ENCODE results near the gene SLCO3A1. TPM values are rescaled to one million over a fixed set of nuclear protein-coding genes. Genes with fewer than 3 reads are reported as not detected.

The SLCO3A1 gene
- total RNA-seq, 2 experiments from 2014 or later = 29.2 to 29.5 TPM

GRCh38 chr15:92152983-92153382, 299.5 kb downstream of the SLCO3A1 start:
- peaks cover 19% of the 10 kb centered on the region for H3K36me3 Mint-ChIP-seq
- ATAC-seq (ENCODE audit: low read depth) (no peak), DNase-seq (no peak)
- H3K27ac Mint-ChIP-seq = no peak overlapping the region
- no peaks in the 10 kb centered on the region for H3K4me1 Mint-ChIP-seq
- H3K27me3 Mint-ChIP-seq = no peaks in the 10 kb centered on the region
- no peaks in the 10 kb centered on the region for H3K9me3 Mint-ChIP-seq
- no peak overlapping the region for H3K4me3 Mint-ChIP-seq
- POLR2A ChIA-PET = no interaction called here

GRCh38 chr15:92153620-92154019, 300.1 kb downstream of the SLCO3A1 start:
- Mint-ChIP-seq H3K27me3 (no peaks in the 10 kb centered on the region), H3K27ac (no peak overlapping the region), H3K4me1 (peaks cover 6% of the 10 kb centered on the region), H3K4me3 (no peak overlapping the region), H3K36me3 (peaks cover 19% of the 10 kb centered on the region), H3K9me3 (no peaks in the 10 kb centered on the region)
- ATAC-seq (ENCODE audit: low read depth) (no peak), DNase-seq (no peak)
- POLR2A ChIA-PET = interaction anchor here (0.6 kb wide), 1 partner anchor 9 kb away, joined by 10 read pairs; no protein-coding TSS in a partner anchor

DNA sequence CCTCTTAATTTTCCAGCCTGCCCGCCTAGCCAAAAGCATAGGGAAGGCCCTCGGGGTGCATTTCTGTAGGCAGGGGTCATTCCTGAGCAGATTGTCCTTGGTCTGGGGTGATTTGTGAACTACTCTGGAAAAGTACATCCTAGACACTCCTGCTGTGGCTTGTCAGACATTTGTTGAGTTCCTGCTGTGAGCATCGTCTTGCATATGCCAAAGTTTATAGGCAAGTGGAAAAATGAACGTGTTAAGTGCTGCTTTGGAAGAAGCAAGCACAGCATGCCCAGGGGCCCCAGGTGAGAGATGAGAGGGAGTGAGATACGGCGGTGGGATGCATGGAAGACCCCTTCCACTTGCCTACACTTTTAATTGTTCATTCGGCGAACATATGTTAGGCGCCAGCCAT, 302.4 kb downstream of the SLCO3A1 start:
- Mint-ChIP-seq H3K27me3 (no peaks in the 10 kb centered on the region), H3K36me3 (peaks cover 15% of the 10 kb centered on the region), H3K27ac (no peak overlapping the region), H3K9me3 (no peaks in the 10 kb centered on the region), H3K4me1 (peaks cover 9% of the 10 kb centered on the region), H3K4me3 (no peak overlapping the region)
- ATAC-seq (ENCODE audit: low read depth) (no peak), DNase-seq (no peak)
- POLR2A ChIA-PET = no interaction called here

GRCh38 chr15:92157666-92158298, 304.3 kb downstream of the SLCO3A1 start:
- peaks cover 9% of the 10 kb centered on the region for H3K36me3 Mint-ChIP-seq
- H3K4me3 Mint-ChIP-seq = no peak overlapping the region
- DNase-seq (no peak), ATAC-seq (ENCODE audit: low read depth) (no peak)
- H3K9me3 Mint-ChIP-seq = no peaks in the 10 kb centered on the region
- no peaks in the 10 kb centered on the region for H3K27me3 Mint-ChIP-seq
- peaks cover 15% of the 10 kb centered on the region for H3K4me1 Mint-ChIP-seq
- no peak overlapping the region for H3K27ac Mint-ChIP-seq
- POLR2A ChIA-PET = no interaction called here

- Mint-ChIP-seq H3K9me3 (no peaks in the 10 kb centered on the region), H3K36me3 (peaks cover 10% of the 10 kb centered on the region), H3K4me1 (peaks cover 15% of the 10 kb centered on the region), H3K27ac (no peak overlapping the region), H3K4me3 (no peak overlapping the region), H3K27me3 (no peaks in the 10 kb centered on the region)
- DNase-seq = no peak
- POLR2A ChIA-PET = no interaction called here
- peak; percentile 63 for ATAC-seq (ENCODE audit: low read depth)
These were observed 304.9 kb downstream of the SLCO3A1 start for GRCh38 chr15:92158426-92158825.

DNA sequence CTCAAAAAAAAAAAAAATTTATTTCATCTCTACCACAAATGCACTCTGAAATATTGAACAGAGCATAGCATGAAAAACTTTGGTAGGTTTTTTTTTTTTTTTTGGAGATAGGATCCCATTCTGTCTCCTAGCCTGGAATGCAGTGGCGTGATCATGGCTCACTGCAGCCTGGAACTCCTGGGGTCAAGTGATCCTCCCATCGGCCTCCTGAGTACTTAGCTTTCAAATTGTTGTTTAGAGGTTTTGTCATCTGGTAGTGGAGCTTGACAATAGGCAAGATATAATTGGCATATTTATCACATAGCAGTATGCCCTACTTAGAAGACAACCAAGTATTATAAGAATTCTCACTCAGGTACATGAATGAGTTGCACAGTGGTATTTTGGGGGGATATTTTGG, 306.0 kb downstream of the SLCO3A1 start:
- DNase-seq (no peak), ATAC-seq (ENCODE audit: low read depth) (no peak)
- Mint-ChIP-seq H3K4me1 (peaks cover 15% of the 10 kb centered on the region), H3K27ac (no peak overlapping the region), H3K4me3 (no peak overlapping the region), H3K27me3 (no peaks in the 10 kb centered on the region), H3K9me3 (no peaks in the 10 kb centered on the region), H3K36me3 (peaks cover 6% of the 10 kb centered on the region)
- POLR2A ChIA-PET = interaction anchor here (0.7 kb wide), 1 partner anchor 908 kb away, joined by 4 read pairs; no protein-coding TSS in a partner anchor

DNA sequence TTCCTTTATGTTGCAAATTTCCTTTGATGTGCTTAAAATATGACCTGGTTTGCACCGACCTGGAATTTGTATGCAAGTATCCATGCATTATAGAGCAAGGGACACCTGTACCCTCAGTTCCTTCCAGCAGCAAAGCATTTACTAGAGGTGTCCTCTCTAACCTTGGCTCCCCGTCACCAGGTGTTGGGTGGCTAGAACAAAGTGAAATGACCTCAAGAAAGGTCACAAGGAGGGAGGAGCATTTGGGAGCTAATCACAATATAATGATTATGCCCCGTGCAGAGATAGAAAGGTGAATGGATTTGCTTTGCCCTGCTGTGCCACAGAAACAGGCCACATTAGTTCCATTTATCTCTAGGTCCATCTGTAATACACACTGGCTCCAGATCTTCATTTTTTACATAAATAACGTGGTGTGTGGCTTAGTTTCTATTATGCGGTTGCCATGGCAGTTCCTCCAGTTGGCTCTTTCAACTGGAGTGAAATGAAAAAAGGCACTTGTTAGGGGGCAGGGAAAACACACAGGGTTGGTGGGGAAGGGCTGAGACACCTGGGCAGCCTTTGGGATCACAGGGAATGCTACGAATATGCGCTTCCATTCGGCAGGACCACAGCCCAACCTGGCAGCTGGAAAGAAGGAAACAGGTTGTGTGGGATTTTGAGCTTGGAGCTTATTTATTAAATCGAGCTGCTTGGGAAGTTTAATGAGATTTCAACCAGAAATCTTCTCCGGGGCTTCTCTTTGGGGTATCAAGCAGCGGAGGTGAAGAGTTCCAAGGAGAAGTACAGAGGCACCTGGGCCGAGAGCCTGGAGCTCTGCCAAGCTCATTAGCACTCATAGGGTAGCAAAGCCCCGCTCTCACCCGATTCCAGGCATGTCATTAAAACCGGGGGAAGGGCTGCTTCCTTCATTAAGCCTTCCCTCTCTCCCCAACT, 306.7 kb downstream of the SLCO3A1 start:
- H3K36me3 Mint-ChIP-seq = peaks cover 2% of the 10 kb centered on the region
- POLR2A ChIA-PET = no interaction called here
- no peak for DNase-seq
- no peak overlapping the region for H3K4me3 Mint-ChIP-seq
- no peaks in the 10 kb centered on the region for H3K9me3 Mint-ChIP-seq
- no peaks in the 10 kb centered on the region for H3K27me3 Mint-ChIP-seq
- peaks cover 15% of the 10 kb centered on the region for H3K4me1 Mint-ChIP-seq
- H3K27ac Mint-ChIP-seq = no peak overlapping the region
- no peak for ATAC-seq (ENCODE audit: low read depth)

DNA sequence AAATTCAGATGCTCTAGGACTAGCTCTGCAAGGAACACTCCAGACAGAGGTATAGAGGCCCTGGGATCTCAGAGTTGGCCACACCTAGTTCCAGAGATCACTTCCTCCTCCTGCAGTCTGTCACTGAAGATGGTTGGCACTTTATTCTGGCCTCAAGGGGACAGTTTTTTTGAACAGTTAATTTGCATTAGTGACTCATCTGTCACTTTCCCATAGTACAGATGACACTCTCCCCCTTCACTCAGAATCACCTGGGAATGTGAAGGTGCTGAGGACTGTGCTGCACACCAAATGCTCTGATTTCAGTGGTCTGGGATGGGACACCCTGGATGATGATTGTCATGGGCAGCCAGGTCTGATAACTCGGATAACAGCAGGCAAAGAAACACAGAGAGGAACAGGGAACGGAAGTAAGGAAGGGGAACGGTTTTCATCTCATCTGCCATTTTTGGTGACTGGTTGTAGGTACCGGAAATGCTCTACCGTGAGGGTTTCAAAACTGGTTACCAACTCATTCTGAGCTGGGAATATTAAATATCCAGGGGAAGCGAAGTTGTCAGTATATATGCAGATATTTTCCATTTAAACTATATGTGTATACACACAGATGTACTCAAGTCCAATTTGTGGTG, 307.6 kb downstream of the SLCO3A1 start:
- ATAC-seq (ENCODE audit: low read depth) (no peak), DNase-seq (no peak)
- H3K4me3 Mint-ChIP-seq = no peak overlapping the region
- no peaks in the 10 kb centered on the region for H3K27me3 Mint-ChIP-seq
- peaks cover 15% of the 10 kb centered on the region for H3K4me1 Mint-ChIP-seq
- no peaks in the 10 kb centered on the region for H3K9me3 Mint-ChIP-seq
- POLR2A ChIA-PET = no interaction called here
- peaks cover 4% of the 10 kb centered on the region for H3K36me3 Mint-ChIP-seq
- H3K27ac Mint-ChIP-seq = no peak overlapping the region

DNA sequence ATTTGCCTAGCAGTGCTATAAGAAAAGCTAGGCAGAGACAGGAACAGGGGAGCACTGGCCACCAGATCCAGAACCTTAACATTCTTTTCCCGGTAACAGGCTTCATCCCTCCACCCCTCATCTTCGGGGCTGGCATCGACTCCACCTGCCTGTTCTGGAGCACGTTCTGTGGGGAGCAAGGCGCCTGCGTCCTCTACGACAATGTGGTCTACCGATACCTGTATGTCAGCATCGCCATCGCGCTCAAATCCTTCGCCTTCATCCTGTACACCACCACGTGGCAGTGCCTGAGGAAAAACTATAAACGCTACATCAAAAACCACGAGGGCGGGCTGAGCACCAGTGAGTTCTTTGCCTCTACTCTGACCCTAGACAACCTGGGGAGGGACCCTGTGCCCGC, 309.1 kb downstream of the SLCO3A1 start:
- peaks cover 4% of the 10 kb centered on the region for H3K36me3 Mint-ChIP-seq

DNA sequence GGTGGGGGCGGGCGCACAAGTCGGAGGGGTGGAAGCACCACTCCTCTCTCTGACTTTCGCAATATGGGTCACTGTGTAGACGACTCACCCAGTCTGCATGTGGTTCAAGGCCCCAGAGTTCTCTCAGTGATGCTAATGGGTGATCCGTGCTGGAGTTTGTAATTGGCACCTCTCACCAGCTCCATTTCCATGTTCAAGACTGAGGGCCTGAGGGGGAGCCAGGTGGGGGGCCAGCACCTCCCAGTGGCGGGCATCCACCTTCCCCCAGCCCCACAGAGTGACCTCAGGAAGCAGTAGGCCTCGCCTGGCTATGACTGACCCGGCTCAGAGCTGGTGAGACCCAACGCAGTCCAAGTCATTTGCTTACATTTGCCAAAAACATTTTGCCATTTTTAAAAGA, 310.1 kb downstream of the SLCO3A1 start:
- Mint-ChIP-seq H3K36me3 (peaks cover 4% of the 10 kb centered on the region), H3K4me1 (peaks cover 8% of the 10 kb centered on the region), H3K9me3 (no peaks in the 10 kb centered on the region), H3K4me3 (no peak overlapping the region), H3K27me3 (no peaks in the 10 kb centered on the region), H3K27ac (no peak overlapping the region)
- POLR2A ChIA-PET = no interaction called here
- ATAC-seq (ENCODE audit: low read depth) (no peak), DNase-seq (no peak)

More for the DNA sequence above, 309.1 kb downstream of the SLCO3A1 start:
- H3K27ac Mint-ChIP-seq = no peak overlapping the region
- H3K9me3 Mint-ChIP-seq = no peaks in the 10 kb centered on the region
- no peak overlapping the region for H3K4me3 Mint-ChIP-seq
- no peak for ATAC-seq (ENCODE audit: low read depth)
- DNase-seq = no peak
- POLR2A ChIA-PET = interaction anchor here (0.7 kb wide), 1 partner anchor 9 kb away, joined by 10 read pairs; no protein-coding TSS in a partner anchor
- no peaks in the 10 kb centered on the region for H3K27me3 Mint-ChIP-seq
- peaks cover 15% of the 10 kb centered on the region for H3K4me1 Mint-ChIP-seq

DNA sequence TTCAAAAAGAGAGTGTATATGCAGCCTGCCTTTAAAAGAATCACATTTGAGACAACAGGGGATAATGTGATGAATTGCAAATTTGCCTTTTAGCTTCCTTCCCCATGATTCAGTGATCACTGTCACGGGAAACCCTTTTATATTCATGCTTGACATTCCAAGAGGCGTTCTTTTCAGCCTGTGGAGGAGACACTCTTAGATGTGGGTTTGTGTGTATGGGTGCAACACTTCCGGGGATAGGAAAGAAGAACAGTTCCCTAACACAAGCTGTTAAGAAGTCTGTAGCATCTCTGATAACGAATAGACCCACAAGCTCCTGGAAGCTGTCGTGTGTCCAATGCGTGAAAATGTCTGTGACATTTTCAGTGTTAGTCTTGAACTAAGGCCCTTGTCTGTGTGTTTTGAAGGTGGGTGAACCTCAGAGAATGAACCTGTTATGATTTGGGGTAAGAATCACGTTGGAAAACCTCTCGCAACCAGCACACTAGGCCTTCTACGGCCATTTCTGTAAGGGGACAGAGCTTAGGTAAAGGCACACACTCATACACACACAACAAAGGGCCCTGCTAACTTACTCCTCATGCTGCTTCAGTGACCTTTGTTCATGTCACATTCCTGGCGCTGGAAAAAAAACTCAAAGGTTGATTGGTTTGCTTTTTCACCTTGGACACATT, 311.0 kb downstream of the SLCO3A1 start:
- no peaks in the 10 kb centered on the region for H3K9me3 Mint-ChIP-seq
- DNase-seq = no peak
- no peaks in the 10 kb centered on the region for H3K27me3 Mint-ChIP-seq
- ATAC-seq (ENCODE audit: low read depth) = no peak
- H3K36me3 Mint-ChIP-seq = peaks cover 4% of the 10 kb centered on the region
- no peak overlapping the region for H3K27ac Mint-ChIP-seq
- H3K4me3 Mint-ChIP-seq = no peak overlapping the region
- peaks cover 6% of the 10 kb centered on the region for H3K4me1 Mint-ChIP-seq
- POLR2A ChIA-PET = no interaction called here

DNA sequence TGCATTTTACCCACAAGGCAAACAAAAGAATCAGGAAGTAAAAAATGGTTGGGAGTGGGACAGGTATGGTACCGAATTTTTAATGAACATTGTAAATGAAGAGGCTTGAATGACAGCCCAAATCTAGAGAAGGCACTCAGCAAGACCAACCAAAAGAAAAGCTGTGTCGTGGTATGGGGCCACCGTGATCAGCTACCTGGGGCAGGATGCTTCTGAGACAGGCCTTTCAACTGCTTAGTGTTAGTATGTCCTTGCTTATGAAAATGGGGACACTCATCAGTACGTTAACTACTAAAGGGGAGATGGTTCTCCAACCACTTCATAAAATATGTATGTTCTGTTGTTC, 311.5 kb downstream of the SLCO3A1 start:
- POLR2A ChIA-PET = no interaction called here
- no peaks in the 10 kb centered on the region for H3K9me3 Mint-ChIP-seq
- DNase-seq (no peak), ATAC-seq (ENCODE audit: low read depth) (no peak)
- H3K36me3 Mint-ChIP-seq = peaks cover 4% of the 10 kb centered on the region
- H3K4me1 Mint-ChIP-seq = peaks cover 6% of the 10 kb centered on the region
- H3K4me3 Mint-ChIP-seq = no peak overlapping the region
- no peaks in the 10 kb centered on the region for H3K27me3 Mint-ChIP-seq
- no peak overlapping the region for H3K27ac Mint-ChIP-seq

DNA sequence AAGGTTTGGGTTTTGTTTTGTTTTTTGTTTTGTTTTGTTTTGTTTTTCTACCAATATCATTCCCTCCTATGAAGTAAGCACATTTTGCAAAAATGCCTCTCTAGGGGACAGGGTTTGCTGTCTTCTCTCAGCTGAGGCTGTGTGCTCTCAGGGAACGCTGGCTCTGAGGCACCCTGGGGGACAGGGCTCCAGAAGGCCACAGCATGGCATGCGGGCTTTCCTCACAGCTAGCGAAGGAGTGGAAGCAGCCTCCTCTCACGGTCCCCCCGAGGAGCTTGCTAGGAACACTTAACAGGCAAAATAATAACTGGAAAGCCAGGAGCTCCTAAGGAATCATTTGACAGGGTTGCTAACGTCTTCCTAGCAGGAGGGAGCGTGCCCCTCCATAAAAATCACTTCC, 312.5 kb downstream of the SLCO3A1 start:
- DNase-seq = no peak
- H3K4me1 Mint-ChIP-seq = peaks cover 5% of the 10 kb centered on the region
- POLR2A ChIA-PET = no interaction called here
- ATAC-seq (ENCODE audit: low read depth) = no peak
- H3K27me3 Mint-ChIP-seq = no peaks in the 10 kb centered on the region
- H3K27ac Mint-ChIP-seq = no peak overlapping the region
- H3K4me3 Mint-ChIP-seq = no peak overlapping the region
- H3K9me3 Mint-ChIP-seq = no peaks in the 10 kb centered on the region
- peaks cover 4% of the 10 kb centered on the region for H3K36me3 Mint-ChIP-seq
